CD4-positive, alpha-beta memory T cell (primary cell): ENCODE data around the gene CAPZB. TPM values are rescaled to one million over a fixed set of nuclear protein-coding genes. Genes with fewer than 3 reads are reported as not detected.

Source experiments
- CTCF ChIA-PET: fragments of 350-600 bp; sonication (Branson Sonifier 250); formaldehyde crosslinking; loops from one replicate; lab custom pipeline; 2021; ENCODE audit warnings: inconsistent platforms; ENCODE audit not compliant: partially characterized antibody; lab: Charles Lee
- POLR2A ChIA-PET: fragments of 350-600 bp; sonication (Branson Sonifier 250); formaldehyde crosslinking; loops from one replicate; lab custom pipeline; 2021; ENCODE audit not compliant: partially characterized antibody; lab: Charles Lee
- DNase-seq, 5 donors: peaks; one replicate each; pipeline versions ENCODE4 v3.0.0 to v3.0.0-alpha.2; 2020 to 2022; ENCODE audit warnings: mixed read lengths in 1 of 5
- H3K27ac ChIP-seq: one replicate; pipeline ENCODE4 v1.7.0; 2013; ENCODE audit warnings: low read depth, low read length
- H3K27me3 ChIP-seq: 2 replicates; pipeline ENCODE4 v1.7.0; 2013; ENCODE audit warnings: mild to moderate bottlenecking, low read length, moderate library complexity; ENCODE audit not compliant: insufficient read depth
- H3K36me3 ChIP-seq: 2 replicates; pipeline ENCODE4 v1.7.0; 2013; ENCODE audit warnings: mild to moderate bottlenecking, low read length, moderate library complexity; ENCODE audit not compliant: insufficient read depth
- H3K4me1 ChIP-seq: 2 replicates; pipeline ENCODE4 v1.7.0; 2013; ENCODE audit warnings: mild to moderate bottlenecking, low read length, moderate library complexity; ENCODE audit not compliant: insufficient read depth
- H3K4me3 ChIP-seq, 2 donors: one replicate each; pipeline ENCODE4 v1.7.0; 2013; ENCODE audit warnings: low read length in 2 of 2, mild to moderate bottlenecking in 1 of 2
- H3K9me3 ChIP-seq, 2 donors: one replicate each; pipeline ENCODE4 v1.7.0; 2013; ENCODE audit warnings: low read length in 2 of 2, control low read depth in 1 of 2; ENCODE audit not compliant: control insufficient read depth in 1 of 2
- H3K27ac Mint-ChIP-seq, 7 donors: one replicate each; pipeline ENCODE4 v1.8.0; 2020 to 2021; ENCODE audit warnings: mixed read lengths in 7 of 7, mild to moderate bottlenecking in 6 of 7, inconsistent platforms in 3 of 7, moderate library complexity in 3 of 7
- H3K27me3 Mint-ChIP-seq, 2 donors: one replicate each; pipeline ENCODE4 v1.8.0; 2020 to 2021; ENCODE audit warnings: mixed read lengths in 2 of 2
- H3K36me3 Mint-ChIP-seq, 2 donors: one replicate each; pipeline ENCODE4 v1.8.0; 2020 to 2021; ENCODE audit warnings: mixed read lengths in 2 of 2, inconsistent platforms in 1 of 2, mild to moderate bottlenecking in 1 of 2
- H3K4me1 Mint-ChIP-seq, 4 donors: one replicate each; pipeline ENCODE4 v1.8.0; 2020 to 2021; ENCODE audit warnings: mixed read lengths in 4 of 4, mild to moderate bottlenecking in 1 of 4
- H3K4me3 Mint-ChIP-seq, 8 donors: one replicate each; pipeline ENCODE4 v1.8.0; 2020 to 2021; ENCODE audit warnings: mixed read lengths in 8 of 8, mild to moderate bottlenecking in 7 of 8, moderate library complexity in 6 of 8, inconsistent platforms in 3 of 8
- H3K9me3 Mint-ChIP-seq, 8 donors: one replicate each; pipeline ENCODE4 v1.8.0; 2020 to 2021; ENCODE audit warnings: mixed read lengths in 8 of 8, mild to moderate bottlenecking in 5 of 8, inconsistent platforms in 3 of 8, moderate library complexity in 1 of 8
- intact Hi-C: fragments of 100-400 bp; cut with micrococcal nuclease; formaldehyde crosslinking; loops from one replicate; pipeline ENCODE4 v1.15.1; 2023
- polyA plus RNA-seq, 2 donors: library from polyadenylated mRNA; unstranded; fragments of 300-500 nt; fragmentation: Illumina TruSeq; gene quantifications; one replicate each; pipeline ENCODE4 v1.2.3, GENCODE V29; 2021
- total RNA-seq, 2 experiments: library from RNA; stranded (reverse); gene quantifications; one replicate each; pipeline ENCODE4 v1.2.3, GENCODE V29; 2021

CAPZB gene
- total and polyA plus RNA-seq, 4 experiments from 2014 or later: 244 to 602 (median 346) TPM

GRCh38 chr1:19331262-19331878, 154.0 kb downstream of the CAPZB start:
- H3K36me3 Mint-ChIP-seq: peaks cover 3 to 6% of the 10 kb centered on the region in 2 donors
- H3K36me3 ChIP-seq: no peaks in the 10 kb centered on the region
- DNase-seq: no peak
- POLR2A ChIA-PET: interaction anchor here (1.0 to 1.2 kb wide), 2 partner anchors 26 to 336 kb away, joined by 3 to 4 read pairs; no protein-coding TSS in a partner anchor
- H3K4me3 ChIP-seq: no peak overlapping the region
- H3K27ac ChIP-seq: no peak overlapping the region
- intact Hi-C loops: no loop called here
- H3K27me3 Mint-ChIP-seq: no peaks in the 10 kb centered on the region
- CTCF ChIA-PET: interaction anchor here (1.3 to 1.6 kb wide), 3 partner anchors 10 to 330 kb away, joined by 3 to 4 read pairs (median 4); no protein-coding TSS in a partner anchor
- H3K9me3 Mint-ChIP-seq: peaks cover 0 to 8% (median 0%) of the 10 kb centered on the region in 8 donors
- no peaks in the 10 kb centered on the region for H3K9me3 ChIP-seq
- no peak overlapping the region for H3K4me3 Mint-ChIP-seq
- H3K4me1 Mint-ChIP-seq: no peaks in the 10 kb centered on the region
- H3K27me3 ChIP-seq: no peaks in the 10 kb centered on the region
- peak overlapping the region in 1 of 7 donors; percentile 41 for H3K27ac Mint-ChIP-seq
- no peaks in the 10 kb centered on the region for H3K4me1 ChIP-seq

- POLR2A ChIA-PET: interaction anchor here (1.0 to 1.2 kb wide), 2 partner anchors 25 to 337 kb away, joined by 3 to 4 read pairs; no protein-coding TSS in a partner anchor
- Histone ChIP-seq H3K27ac (no peak overlapping the region), H3K36me3 (no peaks in the 10 kb centered on the region), H3K4me3 (no peak overlapping the region), H3K27me3 (no peaks in the 10 kb centered on the region), H3K9me3 (no peaks in the 10 kb centered on the region), H3K4me1 (no peaks in the 10 kb centered on the region)
- DNase-seq: no peak
- Mint-ChIP-seq H3K4me3 (no peak overlapping the region), H3K9me3 (peaks cover 0 to 6% (median 0%) of the 10 kb centered on the region in 8 donors), H3K4me1 (no peaks in the 10 kb centered on the region), H3K36me3 (peaks cover 3 to 6% of the 10 kb centered on the region in 2 donors), H3K27me3 (no peaks in the 10 kb centered on the region), H3K27ac (peak overlapping the region in 2 of 7 donors; percentile 38 to 59)
- CTCF ChIA-PET: interaction anchor here (0.5 to 1.6 kb wide), 5 partner anchors 11 to 331 kb away, joined by 3 to 4 read pairs (median 3); no protein-coding TSS in a partner anchor
- intact Hi-C loops: no loop called here
These were observed 154.7 kb downstream of the CAPZB start for GRCh38 chr1:19330449-19331135.

- peak overlapping the region in 1 of 8 donors; percentile 2 for H3K4me3 Mint-ChIP-seq
- H3K9me3 Mint-ChIP-seq: peaks cover 0 to 9% (median 0%) of the 10 kb centered on the region in 8 donors
- no peaks in the 10 kb centered on the region for H3K4me1 Mint-ChIP-seq
- no peaks in the 10 kb centered on the region for H3K27me3 ChIP-seq
- H3K9me3 ChIP-seq: no peaks in the 10 kb centered on the region
- CTCF ChIA-PET: interaction anchor here (1.0 to 1.6 kb wide), 2 partner anchors 12 to 14 kb away, joined by 3 read pairs; no protein-coding TSS in a partner anchor
- H3K27ac ChIP-seq: no peak overlapping the region
- no peaks in the 10 kb centered on the region for H3K36me3 ChIP-seq
- intact Hi-C loops: no loop called here
- H3K36me3 Mint-ChIP-seq: peaks cover 2 to 6% of the 10 kb centered on the region in 2 donors
- DNase-seq: no peak
- H3K27ac Mint-ChIP-seq: peak overlapping the region in 3 of 7 donors; percentile 13 to 79 (median 57)
- no peaks in the 10 kb centered on the region for H3K4me1 ChIP-seq
- no peak overlapping the region for H3K4me3 ChIP-seq
- POLR2A ChIA-PET: no interaction called here
- no peaks in the 10 kb centered on the region for H3K27me3 Mint-ChIP-seq
These were observed 155.7 kb downstream of the CAPZB start for GRCh38 chr1:19329611-19330010.

- H3K4me1 Mint-ChIP-seq: no peaks in the 10 kb centered on the region
- H3K4me3 Mint-ChIP-seq: no peak overlapping the region
- peaks cover 2 to 6% of the 10 kb centered on the region in 2 donors for H3K36me3 Mint-ChIP-seq
- H3K4me1 ChIP-seq: no peaks in the 10 kb centered on the region
- intact Hi-C loops: no loop called here
- no peaks in the 10 kb centered on the region for H3K27me3 ChIP-seq
- DNase-seq: no peak
- CTCF ChIA-PET: no interaction called here
- no peaks in the 10 kb centered on the region for H3K36me3 ChIP-seq
- H3K4me3 ChIP-seq: no peak overlapping the region
- peaks cover 0 to 9% (median 0%) of the 10 kb centered on the region in 8 donors for H3K9me3 Mint-ChIP-seq
- no peaks in the 10 kb centered on the region for H3K27me3 Mint-ChIP-seq
- no peak overlapping the region for H3K27ac ChIP-seq
- H3K9me3 ChIP-seq: no peaks in the 10 kb centered on the region
- peak overlapping the region in 1 of 7 donors; percentile 57 for H3K27ac Mint-ChIP-seq
- POLR2A ChIA-PET: no interaction called here
These were observed 156.2 kb downstream of the CAPZB start for GRCh38 chr1:19329188-19329587.

DNA sequence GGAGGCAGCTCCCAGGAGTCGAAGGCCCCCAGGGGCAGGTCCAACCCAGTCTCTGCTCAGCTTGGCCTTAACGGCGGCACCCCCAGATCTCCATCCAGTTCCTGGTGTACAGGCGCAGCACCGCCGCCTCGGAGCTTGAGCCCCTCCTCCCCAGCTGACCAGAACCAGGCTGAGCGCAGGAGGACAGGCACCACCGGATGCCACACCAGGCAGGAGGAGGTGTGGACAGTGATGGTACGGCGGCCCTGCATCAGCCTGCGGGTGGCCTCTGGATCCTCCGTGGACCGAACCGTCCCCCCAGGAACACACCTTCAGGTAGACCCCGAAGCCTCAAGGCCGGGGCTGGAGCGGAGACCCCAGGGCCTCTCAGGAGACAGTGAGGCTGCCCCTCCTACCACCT, 156.9 kb downstream of the CAPZB start:
- Mint-ChIP-seq H3K4me1 (no peaks in the 10 kb centered on the region), H3K9me3 (peaks cover 0 to 9% (median 0%) of the 10 kb centered on the region in 8 donors), H3K27me3 (no peaks in the 10 kb centered on the region), H3K36me3 (peaks cover 2 to 6% of the 10 kb centered on the region in 2 donors), H3K4me3 (no peak overlapping the region), H3K27ac (no peak overlapping the region)
- intact Hi-C loops: no loop called here
- Histone ChIP-seq H3K27ac (no peak overlapping the region), H3K36me3 (no peaks in the 10 kb centered on the region), H3K27me3 (no peaks in the 10 kb centered on the region), H3K4me1 (no peaks in the 10 kb centered on the region), H3K9me3 (no peaks in the 10 kb centered on the region), H3K4me3 (no peak overlapping the region)
- DNase-seq: no peak
- CTCF ChIA-PET: no interaction called here
- POLR2A ChIA-PET: no interaction called here

GRCh38 chr1:19327736-19328135, 157.6 kb downstream of the CAPZB start:
- Mint-ChIP-seq H3K27me3 (no peaks in the 10 kb centered on the region), H3K4me1 (no peaks in the 10 kb centered on the region), H3K9me3 (peaks cover 0 to 9% (median 0%) of the 10 kb centered on the region in 8 donors), H3K36me3 (peaks cover 2 to 6% of the 10 kb centered on the region in 2 donors), H3K4me3 (no peak overlapping the region), H3K27ac (peak overlapping the region in 3 of 7 donors; percentile 22 to 65 (median 50))
- Histone ChIP-seq H3K4me1 (no peaks in the 10 kb centered on the region), H3K4me3 (no peak overlapping the region), H3K27ac (no peak overlapping the region), H3K9me3 (no peaks in the 10 kb centered on the region), H3K36me3 (no peaks in the 10 kb centered on the region), H3K27me3 (no peaks in the 10 kb centered on the region)
- DNase-seq: no peak
- ChIA-PET CTCF (no interaction called here), POLR2A (no interaction called here)
- intact Hi-C loops: no loop called here

GRCh38 chr1:19327301-19327700, 158.0 kb downstream of the CAPZB start:
- H3K36me3 ChIP-seq: no peaks in the 10 kb centered on the region
- intact Hi-C loops: no loop called here
- Mint-ChIP-seq H3K4me1 (no peaks in the 10 kb centered on the region), H3K4me3 (no peak overlapping the region), H3K36me3 (peaks cover 4 to 8% of the 10 kb centered on the region in 2 donors), H3K9me3 (peaks cover 0 to 9% (median 0%) of the 10 kb centered on the region in 8 donors), H3K27me3 (no peaks in the 10 kb centered on the region), H3K27ac (peak overlapping the region in 2 of 7 donors; percentile 41 to 50)
- H3K27me3 ChIP-seq: no peaks in the 10 kb centered on the region
- H3K27ac ChIP-seq: no peak overlapping the region
- H3K4me1 ChIP-seq: no peaks in the 10 kb centered on the region
- no peak for DNase-seq
- ChIA-PET CTCF (no interaction called here), POLR2A (no interaction called here)
- H3K9me3 ChIP-seq: no peaks in the 10 kb centered on the region
- no peak overlapping the region for H3K4me3 ChIP-seq
